GM12892 (cell line): Measurements from ENCODE around the gene OPTN.

Experiments
- POLR2A ChIP-seq: IDR thresholded peaks from 2 replicates; pipeline ENCODE4 v1.6.1; 2011; ENCODE audit warnings: low read depth, low read length, control low read depth
- POLR2AphosphoS5 ChIP-seq: IDR thresholded peaks from 2 replicates; pipeline ENCODE4 v1.6.1; 2011; ENCODE audit warnings: low read depth, low read length, control low read depth
- TAF1 ChIP-seq: IDR thresholded peaks from 2 replicates; pipeline ENCODE4 v1.6.1; 2011; ENCODE audit warnings: low read depth, mild to moderate bottlenecking, control low read depth, low read length, borderline replicate concordance

DNA sequence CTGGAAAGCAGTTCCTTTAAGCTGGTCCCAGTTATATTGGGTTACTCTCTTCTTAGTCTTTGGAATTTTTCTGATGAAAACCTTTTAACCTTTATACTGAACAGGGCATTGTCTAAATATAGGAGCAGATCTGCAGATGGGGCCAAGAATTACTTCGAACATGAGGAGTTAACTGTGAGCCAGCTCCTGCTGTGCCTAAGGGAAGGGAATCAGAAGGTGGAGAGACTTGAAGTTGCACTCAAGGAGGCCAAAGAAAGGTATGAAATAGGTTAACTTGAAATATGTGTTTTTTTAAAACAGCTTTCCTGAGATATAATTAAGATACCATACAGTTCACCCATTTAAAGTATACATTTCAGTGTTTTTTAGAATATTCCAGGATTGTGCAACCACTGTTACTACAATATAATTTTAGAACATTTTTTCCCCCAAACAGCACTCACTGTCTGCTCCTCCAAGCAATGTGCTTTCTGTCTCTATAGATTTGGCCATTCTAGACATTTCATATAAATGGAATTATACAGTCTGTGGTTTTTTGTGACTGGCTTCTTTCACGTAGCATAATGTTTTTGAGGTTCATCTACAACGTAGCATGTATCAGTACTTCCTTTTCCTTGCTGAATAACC, 18.9 kb downstream of the OPTN start:
- TF ChIP-seq POLR2AphosphoS5 (no peak), POLR2A (no peak), TAF1 (no peak)
